ENCODE results near the gene CFAP99.

CFAP99 gene

GRCh38 chr4:2432004-2432403, 13.2 kb downstream of the CFAP99 start:
- DNase-seq: no peak

GRCh38 chr4:2432991-2433530, 14.3 kb downstream of the CFAP99 start:
- DNase-seq: no peak

GRCh38 chr4:2433609-2434350, 15.0 kb downstream of the CFAP99 start:
- no peak for DNase-seq

- DNase-seq: no peak
These were observed 15.7 kb downstream of the CFAP99 start for GRCh38 chr4:2434420-2434819.

GRCh38 chr4:2436301-2436700, 17.5 kb downstream of the CFAP99 start:
- no peak for DNase-seq

- DNase-seq: no peak
These were observed 18.2 kb downstream of the CFAP99 start for GRCh38 chr4:2436761-2437474.

GRCh38 chr4:2437475-2438215, 18.9 kb downstream of the CFAP99 start:
- DNase-seq: no peak

GRCh38 chr4:2438822-2439718, 20.3 kb downstream of the CFAP99 start:
- no peak for DNase-seq

- DNase-seq: peak; percentile 71 to 76
These were observed 22.8 kb downstream of the CFAP99 start for GRCh38 chr4:2441393-2442174.

GRCh38 chr4:2442175-2442993, 23.6 kb downstream of the CFAP99 start:
- DNase-seq: no peak

- DNase-seq: no peak
These were observed 24.4 kb downstream of the CFAP99 start for GRCh38 chr4:2443061-2443730.

GRCh38 chr4:2443956-2444740, 25.4 kb downstream of the CFAP99 start:
- DNase-seq: no peak

- no peak for DNase-seq
These were observed 26.4 kb downstream of the CFAP99 start for GRCh38 chr4:2445130-2445529.

- DNase-seq: no peak
These were observed 26.8 kb downstream of the CFAP99 start for GRCh38 chr4:2445571-2445970.

- no peak for DNase-seq
These were observed 28.2 kb downstream of the CFAP99 start for GRCh38 chr4:2446656-2447564.

GRCh38 chr4:2448589-2448988, 29.8 kb downstream of the CFAP99 start:
- no peak for DNase-seq

- no peak for DNase-seq
These were observed 30.3 kb downstream of the CFAP99 start for GRCh38 chr4:2449051-2449450.

Measured in stimulated activated CD4-positive, alpha-beta T cell treated with anti-CD3 and anti-CD28 coated beads, Interleukin-2, amount 100 ng/mL, for 48 hours (primary cell).